ENCODE measurements around the gene IL27RA.
A peak's percentile ranks its signal among the peaks of the same experiment; 100 is the strongest.

The IL27RA gene

GRCh38 chr19:14088634-14089411 is 57.3 kb downstream of the IL27RA start:
- in situ Hi-C loops (cut with MboI; ENCODE audit: low pct_unique_long_range_greater_than_20kb, low sequenced_read_pairs, unreplicated experiment), result no loop called here
- TF ChIP-seq CTCF (IDR thresholded peaks at IDR 0.05; ENCODE audit: extremely low read depth, insufficient read depth, missing control alignments), result no peak

GRCh38 chr19:14089412-14089661 is 57.8 kb downstream of the IL27RA start:
- DNase-seq (ENCODE audit: low spot score), result peak; percentile 33
- TF ChIP-seq CTCF (IDR thresholded peaks at IDR 0.05; ENCODE audit: extremely low read depth, insufficient read depth, missing control alignments), result no peak
- in situ Hi-C loops (cut with MboI; ENCODE audit: low pct_unique_long_range_greater_than_20kb, low sequenced_read_pairs, unreplicated experiment), result no loop called here

More at GRCh38 chr19:14088634-14089411, 57.3 kb downstream of the IL27RA start:
- DNase-seq (ENCODE audit: low spot score), result no peak

- in situ Hi-C loops (cut with MboI; ENCODE audit: low pct_unique_long_range_greater_than_20kb, low sequenced_read_pairs, unreplicated experiment), result no loop called here
- DNase-seq (ENCODE audit: low spot score), result peak; percentile 73
- TF ChIP-seq CTCF (IDR thresholded peaks at IDR 0.05; ENCODE audit: extremely low read depth, insufficient read depth, missing control alignments), result peak; percentile 42
These were observed 58.3 kb downstream of the IL27RA start for GRCh38 chr19:14089662-14090508.

- peak; percentile 94 for DNase-seq (ENCODE audit: low spot score)
- no peak for TF ChIP-seq CTCF (IDR thresholded peaks at IDR 0.05; ENCODE audit: extremely low read depth, insufficient read depth, missing control alignments)
- in situ Hi-C loops (cut with MboI; ENCODE audit: low pct_unique_long_range_greater_than_20kb, low sequenced_read_pairs, unreplicated experiment), result no loop called here
These were observed 59.0 kb downstream of the IL27RA start, which contains the start of gene SAMD1 for GRCh38 chr19:14090509-14091080. Gene SAMD1 (minus strand): TSS chr19:14090751.

- peak; percentile 34 for TF ChIP-seq CTCF (IDR thresholded peaks at IDR 0.05; ENCODE audit: extremely low read depth, insufficient read depth, missing control alignments)
- DNase-seq (ENCODE audit: low spot score), result peak; percentile 97
- in situ Hi-C loops (cut with MboI; ENCODE audit: low pct_unique_long_range_greater_than_20kb, low sequenced_read_pairs, unreplicated experiment), result no loop called here
These were observed 59.7 kb downstream of the IL27RA start for GRCh38 chr19:14091081-14091812.

- DNase-seq (ENCODE audit: low spot score), result peak; percentile 81
- peak; percentile 21 for TF ChIP-seq CTCF (IDR thresholded peaks at IDR 0.05; ENCODE audit: extremely low read depth, insufficient read depth, missing control alignments)
- in situ Hi-C loops (cut with MboI; ENCODE audit: low pct_unique_long_range_greater_than_20kb, low sequenced_read_pairs, unreplicated experiment), result no loop called here
These were observed 60.4 kb downstream of the IL27RA start for GRCh38 chr19:14091813-14092462.

Data from GM13977 (cell line).